ENCODE data around the gene ATP8B1.

ATP8B1 gene

GRCh38 chr18:57644540-57644939 lies 158.6 kb downstream of the ATP8B1 start:
- no peak for TF ChIP-seq REST (IDR thresholded peaks at IDR 0.05; ENCODE audit: low read depth)
- TF ChIP-seq EGR1 (IDR thresholded peaks at IDR 0.05), result no peak
- no peak for TF ChIP-seq TAF1 (IDR thresholded peaks at IDR 0.05; ENCODE audit: low read depth)
- TF ChIP-seq TEAD4 (IDR thresholded peaks at IDR 0.05), result no peak
- no peak for TF ChIP-seq USF1 (IDR thresholded peaks at IDR 0.05)
- no peak for TF ChIP-seq YY1 (IDR thresholded peaks at IDR 0.05; ENCODE audit: low read depth)
- no peak for TF ChIP-seq EP300 (IDR thresholded peaks at IDR 0.05; ENCODE audit: borderline replicate concordance)
- TF ChIP-seq MAX (IDR thresholded peaks at IDR 0.05), result no peak
- TF ChIP-seq CEBPB (IDR thresholded peaks at IDR 0.05), result no peak
- no peak for TF ChIP-seq RAD21 (IDR thresholded peaks at IDR 0.05; ENCODE audit: low read depth)
- TF ChIP-seq FOXM1 (IDR thresholded peaks at IDR 0.05; ENCODE audit: borderline replicate concordance, low read depth), result no peak
- no peak for TF ChIP-seq CREB1 (IDR thresholded peaks at IDR 0.05; ENCODE audit: low read depth)
- TF ChIP-seq ZBTB7A (IDR thresholded peaks at IDR 0.05; ENCODE audit: low read depth), result no peak

GRCh38 chr18:57640749-57641148 lies 162.4 kb downstream of the ATP8B1 start:
- no peak for TF ChIP-seq TEAD4 (IDR thresholded peaks at IDR 0.05)
- TF ChIP-seq TAF1 (IDR thresholded peaks at IDR 0.05; ENCODE audit: low read depth), result no peak
- TF ChIP-seq CREB1 (IDR thresholded peaks at IDR 0.05; ENCODE audit: low read depth), result no peak
- no peak for TF ChIP-seq TCF12 (IDR thresholded peaks at IDR 0.05; ENCODE audit: low read depth)
- no peak for TF ChIP-seq MAX (IDR thresholded peaks at IDR 0.05)
- no peak for TF ChIP-seq EGR1 (IDR thresholded peaks at IDR 0.05)
- TF ChIP-seq REST (IDR thresholded peaks at IDR 0.05; ENCODE audit: low read depth), result no peak
- no peak for TF ChIP-seq FOXM1 (IDR thresholded peaks at IDR 0.05; ENCODE audit: borderline replicate concordance, low read depth)
- TF ChIP-seq EP300 (IDR thresholded peaks at IDR 0.05; ENCODE audit: borderline replicate concordance), result no peak
- TF ChIP-seq USF1 (IDR thresholded peaks at IDR 0.05), result no peak
- no peak for TF ChIP-seq RAD21 (IDR thresholded peaks at IDR 0.05; ENCODE audit: low read depth)
- no peak for TF ChIP-seq CEBPB (IDR thresholded peaks at IDR 0.05)

- TF ChIP-seq RAD21 (IDR thresholded peaks at IDR 0.05; ENCODE audit: low read depth), result no peak
- TF ChIP-seq MAX (IDR thresholded peaks at IDR 0.05), result no peak
- no peak for TF ChIP-seq TCF12 (IDR thresholded peaks at IDR 0.05; ENCODE audit: low read depth)
- no peak for TF ChIP-seq NFIC (IDR thresholded peaks at IDR 0.05)
- TF ChIP-seq TEAD4 (IDR thresholded peaks at IDR 0.05), result no peak
- no peak for TF ChIP-seq USF1 (IDR thresholded peaks at IDR 0.05)
- TF ChIP-seq FOXM1 (IDR thresholded peaks at IDR 0.05; ENCODE audit: borderline replicate concordance, low read depth), result no peak
- TF ChIP-seq TAF1 (IDR thresholded peaks at IDR 0.05; ENCODE audit: low read depth), result no peak
- TF ChIP-seq CEBPB (IDR thresholded peaks at IDR 0.05), result no peak
- no peak for TF ChIP-seq EP300 (IDR thresholded peaks at IDR 0.05; ENCODE audit: borderline replicate concordance)
- no peak for TF ChIP-seq REST (IDR thresholded peaks at IDR 0.05; ENCODE audit: low read depth)
- TF ChIP-seq EGR1 (IDR thresholded peaks at IDR 0.05), result no peak
- no peak for TF ChIP-seq ZBTB7A (IDR thresholded peaks at IDR 0.05; ENCODE audit: low read depth)
Observed at GRCh38 chr18:57640236-57640635, 162.9 kb downstream of the ATP8B1 start.

Measured in Ishikawa (cell line).